Measurements from ENCODE around the gene ATOH8.

ATOH8 gene

GRCh38 chr2:85795331-85796045 is 41.7 kb downstream of the ATOH8 start:
- H3K9me3 Mint-ChIP-seq = no peaks in the 10 kb centered on the region
- H3K27me3 Mint-ChIP-seq (ENCODE audit: low read depth, poor library complexity) = peaks cover 10% of the 10 kb centered on the region
- H3K36me3 Mint-ChIP-seq (ENCODE audit: low read depth) = no peaks in the 10 kb centered on the region
- TF ChIP-seq, protein P1, sequence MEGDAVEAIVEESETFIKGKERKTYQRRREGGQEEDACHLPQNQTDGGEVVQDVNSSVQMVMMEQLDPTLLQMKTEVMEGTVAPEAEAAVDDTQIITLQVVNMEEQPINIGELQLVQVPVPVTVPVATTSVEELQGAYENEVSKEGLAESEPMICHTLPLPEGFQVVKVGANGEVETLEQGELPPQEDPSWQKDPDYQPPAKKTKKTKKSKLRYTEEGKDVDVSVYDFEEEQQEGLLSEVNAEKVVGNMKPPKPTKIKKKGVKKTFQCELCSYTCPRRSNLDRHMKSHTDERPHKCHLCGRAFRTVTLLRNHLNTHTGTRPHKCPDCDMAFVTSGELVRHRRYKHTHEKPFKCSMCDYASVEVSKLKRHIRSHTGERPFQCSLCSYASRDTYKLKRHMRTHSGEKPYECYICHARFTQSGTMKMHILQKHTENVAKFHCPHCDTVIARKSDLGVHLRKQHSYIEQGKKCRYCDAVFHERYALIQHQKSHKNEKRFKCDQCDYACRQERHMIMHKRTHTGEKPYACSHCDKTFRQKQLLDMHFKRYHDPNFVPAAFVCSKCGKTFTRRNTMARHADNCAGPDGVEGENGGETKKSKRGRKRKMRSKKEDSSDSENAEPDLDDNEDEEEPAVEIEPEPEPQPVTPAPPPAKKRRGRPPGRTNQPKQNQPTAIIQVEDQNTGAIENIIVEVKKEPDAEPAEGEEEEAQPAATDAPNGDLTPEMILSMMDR (IDR thresholded peaks at IDR 0.05) = no peak
- DNase-seq = no peak
- peak overlapping the region; percentile 62 for H3K27ac Mint-ChIP-seq
- peaks cover 68% of the 10 kb centered on the region for H3K4me1 Mint-ChIP-seq
- H3K4me3 Mint-ChIP-seq = no peak overlapping the region

GRCh38 chr2:85796046-85796340 is 42.2 kb downstream of the ATOH8 start:
- Mint-ChIP-seq H3K27me3 (ENCODE audit: low read depth, poor library complexity) (peaks cover 10% of the 10 kb centered on the region), H3K36me3 (ENCODE audit: low read depth) (no peaks in the 10 kb centered on the region), H3K9me3 (peaks cover 4% of the 10 kb centered on the region), H3K4me3 (no peak overlapping the region), H3K27ac (peak overlapping the region; percentile 62), H3K4me1 (peaks cover 63% of the 10 kb centered on the region)
- no peak for DNase-seq
- TF ChIP-seq, protein P1 (IDR thresholded peaks at IDR 0.05) = no peak

DNA sequence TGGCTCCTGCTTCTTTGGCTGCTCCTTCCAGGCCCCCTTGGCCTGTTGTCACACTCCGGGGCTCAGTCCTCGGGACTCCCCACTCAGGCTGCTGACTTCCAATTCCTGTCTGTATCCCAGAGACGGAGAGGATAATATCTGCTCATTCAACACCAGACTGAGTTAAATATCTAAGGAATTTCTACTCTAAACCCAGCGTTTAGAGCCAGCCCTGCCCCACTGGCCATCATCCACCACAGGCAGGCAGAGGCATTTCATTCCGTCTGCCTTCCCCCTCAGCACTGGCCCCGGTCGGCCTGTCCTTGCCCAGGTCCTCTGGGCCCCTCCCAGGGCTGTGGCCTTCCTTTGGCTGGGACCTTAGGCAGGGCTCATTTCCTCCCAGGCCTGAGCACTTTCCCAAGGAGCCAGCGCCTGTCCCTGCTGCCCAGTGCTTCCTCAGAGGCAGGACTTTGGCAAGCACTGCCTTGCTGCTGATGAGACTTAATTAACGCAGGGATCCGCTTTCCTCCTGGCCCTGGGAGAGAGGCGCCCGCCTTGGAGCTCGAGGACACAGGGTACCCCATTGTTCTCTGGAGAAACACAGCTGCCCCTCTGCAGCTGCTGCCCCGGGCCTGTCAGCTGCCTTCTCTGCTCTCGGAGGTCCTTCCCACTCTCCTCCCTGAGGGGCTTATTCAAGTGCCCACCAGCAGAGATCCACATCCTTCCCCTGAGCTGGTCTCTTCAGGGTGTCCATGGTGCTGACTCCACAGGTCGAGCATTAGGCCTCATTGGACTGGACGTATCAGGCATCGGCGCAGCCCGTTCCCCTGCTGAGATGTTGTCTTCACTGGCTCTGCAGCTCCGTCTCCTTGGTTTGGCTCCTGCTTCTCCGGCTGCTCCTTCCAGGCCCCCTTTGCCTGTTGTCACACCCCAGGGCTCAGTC is 42.8 kb downstream of the ATOH8 start:
- peaks cover 8% of the 10 kb centered on the region for H3K9me3 Mint-ChIP-seq
- H3K36me3 Mint-ChIP-seq (ENCODE audit: low read depth) = no peaks in the 10 kb centered on the region
- no peak overlapping the region for H3K4me3 Mint-ChIP-seq
- TF ChIP-seq, protein P1 (IDR thresholded peaks at IDR 0.05) = no peak
- no peak for DNase-seq
- H3K27me3 Mint-ChIP-seq (ENCODE audit: low read depth, poor library complexity) = peaks cover 10% of the 10 kb centered on the region
- H3K4me1 Mint-ChIP-seq = peaks cover 57% of the 10 kb centered on the region
- H3K27ac Mint-ChIP-seq = peak overlapping the region; percentile 86

- TF ChIP-seq, protein P1 (IDR thresholded peaks at IDR 0.05) = no peak
- no peak overlapping the region for H3K4me3 Mint-ChIP-seq
Measured at GRCh38 chr2:85797263-85797660, 43.5 kb downstream of the ATOH8 start.

DNA sequence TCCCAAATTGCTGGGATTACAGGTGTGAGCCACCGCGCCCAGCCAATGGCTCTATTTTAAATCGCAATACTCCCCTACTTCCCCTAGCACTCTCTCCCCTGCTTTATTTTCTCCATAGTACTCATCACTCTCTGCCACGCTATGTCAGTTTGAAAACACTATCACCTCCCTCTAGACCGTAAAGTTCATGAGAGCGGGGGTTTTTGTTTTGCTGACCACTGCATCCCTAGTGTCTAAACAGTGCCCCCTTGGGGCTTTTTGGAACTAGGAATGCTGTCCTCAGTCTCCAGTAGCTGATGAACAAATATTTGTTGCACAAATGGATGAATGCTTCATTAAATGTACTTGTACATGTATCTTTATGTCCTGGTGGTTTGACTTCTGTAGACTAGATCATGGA is 44.1 kb downstream of the ATOH8 start:
- H3K4me1 Mint-ChIP-seq = peaks cover 43% of the 10 kb centered on the region
- TF ChIP-seq, protein P1 (IDR thresholded peaks at IDR 0.05) = peak; percentile 61
- DNase-seq = peak; percentile 42
- H3K9me3 Mint-ChIP-seq = peaks cover 14% of the 10 kb centered on the region
- no peak overlapping the region for H3K4me3 Mint-ChIP-seq
- peaks cover 7% of the 10 kb centered on the region for H3K27me3 Mint-ChIP-seq (ENCODE audit: low read depth, poor library complexity)
- no peaks in the 10 kb centered on the region for H3K36me3 Mint-ChIP-seq (ENCODE audit: low read depth)
- H3K27ac Mint-ChIP-seq = no peak overlapping the region

More at GRCh38 chr2:85797263-85797660, 43.5 kb downstream of the ATOH8 start:
- Mint-ChIP-seq H3K36me3 (ENCODE audit: low read depth) (no peaks in the 10 kb centered on the region), H3K27ac (peak overlapping the region; percentile 86), H3K9me3 (peaks cover 14% of the 10 kb centered on the region), H3K4me1 (peaks cover 50% of the 10 kb centered on the region), H3K27me3 (ENCODE audit: low read depth, poor library complexity) (peaks cover 7% of the 10 kb centered on the region)
- no peak for DNase-seq

Data from nephron progenitor cell (in vitro differentiated cells).